Measurements from ENCODE around the gene CCDC78.
"Not testable (repeated sequence)": the region's sequence is repeated elsewhere in the genome, so short reads cannot be mapped to it uniquely, and the experiment has no call there.

DNA sequence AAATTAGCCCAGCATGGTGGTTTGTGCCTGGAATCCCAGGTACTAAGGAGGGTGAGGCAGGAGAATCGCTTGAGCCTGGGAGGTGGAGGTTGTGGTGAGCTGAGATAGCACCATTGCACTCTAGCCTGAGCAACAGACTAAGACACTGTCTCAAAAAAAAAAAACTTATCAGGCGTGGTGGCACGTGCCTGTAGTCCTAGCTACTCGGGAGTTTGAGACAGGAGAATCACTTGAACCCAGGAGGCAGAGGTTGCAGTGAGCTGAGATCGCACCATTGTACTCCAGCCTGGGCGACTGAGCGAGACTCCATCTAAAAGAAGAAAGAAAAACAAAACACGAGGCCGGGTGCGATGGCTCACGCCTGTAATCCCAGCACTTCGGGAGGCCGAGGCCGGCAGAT is 16.7 kb upstream of the CCDC78 start:
- TF ChIP-seq, protein P1, sequence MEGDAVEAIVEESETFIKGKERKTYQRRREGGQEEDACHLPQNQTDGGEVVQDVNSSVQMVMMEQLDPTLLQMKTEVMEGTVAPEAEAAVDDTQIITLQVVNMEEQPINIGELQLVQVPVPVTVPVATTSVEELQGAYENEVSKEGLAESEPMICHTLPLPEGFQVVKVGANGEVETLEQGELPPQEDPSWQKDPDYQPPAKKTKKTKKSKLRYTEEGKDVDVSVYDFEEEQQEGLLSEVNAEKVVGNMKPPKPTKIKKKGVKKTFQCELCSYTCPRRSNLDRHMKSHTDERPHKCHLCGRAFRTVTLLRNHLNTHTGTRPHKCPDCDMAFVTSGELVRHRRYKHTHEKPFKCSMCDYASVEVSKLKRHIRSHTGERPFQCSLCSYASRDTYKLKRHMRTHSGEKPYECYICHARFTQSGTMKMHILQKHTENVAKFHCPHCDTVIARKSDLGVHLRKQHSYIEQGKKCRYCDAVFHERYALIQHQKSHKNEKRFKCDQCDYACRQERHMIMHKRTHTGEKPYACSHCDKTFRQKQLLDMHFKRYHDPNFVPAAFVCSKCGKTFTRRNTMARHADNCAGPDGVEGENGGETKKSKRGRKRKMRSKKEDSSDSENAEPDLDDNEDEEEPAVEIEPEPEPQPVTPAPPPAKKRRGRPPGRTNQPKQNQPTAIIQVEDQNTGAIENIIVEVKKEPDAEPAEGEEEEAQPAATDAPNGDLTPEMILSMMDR (IDR thresholded peaks at IDR 0.05), result not testable (repeated sequence)
- not testable (repeated sequence) for TF ChIP-seq POLR2AphosphoS5 (IDR thresholded peaks at IDR 0.05; ENCODE audit: insufficient read depth in 1 of 2, low read depth in 1 of 2); POLR2A (IDR thresholded peaks at IDR 0.05)
